CD14-positive monocyte (primary cell): Measurements from ENCODE around the gene ALKBH4. TPM values are rescaled to one million over a fixed set of nuclear protein-coding genes. Genes with fewer than 3 reads are reported as not detected.

Experiments used
- DNase-seq, 3 donors: peaks; one replicate each; pipeline ENCODE4 v3.0.0-alpha.2; 2011 to 2022
- H2AFZ ChIP-seq: 2 replicates; pipeline ENCODE4 v1.6.0; 2012; ENCODE audit warnings: mild to moderate bottlenecking, low read depth, low read length, inconsistent platforms; ENCODE audit not compliant: insufficient read depth, poor library complexity, severe bottlenecking
- H3K27ac ChIP-seq, 2 donors: 1 replicate in 1 of 2; 2 replicates in 1 of 2; pipeline ENCODE4 v1.5.1; 2012 to 2013; ENCODE audit warnings: low read length in 2 of 2, control low read depth in 1 of 2, inconsistent platforms in 1 of 2, low read depth in 1 of 2, mild to moderate bottlenecking in 1 of 2
- H3K27me3 ChIP-seq, 2 donors: one replicate each; pipeline versions ENCODE4 v1.6.0 to v1.6.1; 2011 to 2013; ENCODE audit warnings: low read length in 2 of 2; ENCODE audit not compliant: control insufficient read depth in 2 of 2, insufficient read depth in 2 of 2
- H3K36me3 ChIP-seq, 2 donors: replicated peaks in 1 of 2; 1 replicate in 1 of 2; 2 replicates in 1 of 2; pipeline versions ENCODE4 v1.5.1 to v1.6.1; 2012 to 2013; ENCODE audit warnings: low read length in 2 of 2, control low read depth in 1 of 2, inconsistent platforms in 1 of 2, mild to moderate bottlenecking in 1 of 2; ENCODE audit not compliant: insufficient read depth in 2 of 2, control insufficient read depth in 1 of 2
- H3K4me1 ChIP-seq, 2 donors: 1 replicate in 1 of 2; 2 replicates in 1 of 2; pipeline versions ENCODE4 v1.5.1 to v1.6.1; 2012 to 2013; ENCODE audit warnings: low read length in 2 of 2, control low read depth in 1 of 2, inconsistent platforms in 1 of 2, mild to moderate bottlenecking in 1 of 2, moderate library complexity in 1 of 2; ENCODE audit not compliant: insufficient read depth in 2 of 2, control insufficient read depth in 1 of 2
- H3K4me2 ChIP-seq: replicated peaks from 2 replicates; pipeline ENCODE3; 2012; ENCODE audit warnings: low read length, moderate library complexity, mild to moderate bottlenecking; ENCODE audit not compliant: poor library complexity, severe bottlenecking; ENCODE audit errors: extremely low read depth
- H3K4me3 ChIP-seq, 3 experiments: fragments of 200-600 bp in 1 of 3; sonication (generic) in 1 of 3; replicated peaks in 1 of 3; 1 replicate in 2 of 3; 2 replicates in 1 of 3; pipeline ENCODE4 v1.5.1; 2011 to 2013; ENCODE audit warnings: low read length in 3 of 3, mild to moderate bottlenecking in 3 of 3, control low read depth in 2 of 3, low read depth in 2 of 3, inconsistent platforms in 1 of 3, moderate library complexity in 1 of 3
- H3K79me2 ChIP-seq: 2 replicates; pipeline ENCODE4 v1.6.0; 2012; ENCODE audit warnings: mild to moderate bottlenecking, control low read depth, inconsistent platforms, low read length, moderate library complexity; ENCODE audit not compliant: insufficient read depth
- H3K9ac ChIP-seq: 2 replicates; pipeline ENCODE4 v1.6.0; 2017; ENCODE audit warnings: low read length, mild to moderate bottlenecking; ENCODE audit not compliant: insufficient read depth, poor library complexity, severe bottlenecking
- H3K9me3 ChIP-seq, 2 donors: replicated peaks in 1 of 2; 1 replicate in 1 of 2; 2 replicates in 1 of 2; pipeline versions ENCODE4 v1.5.1 to v1.6.1; 2012 to 2013; ENCODE audit warnings: low read length in 2 of 2, control low read depth in 1 of 2; ENCODE audit not compliant: control insufficient read depth in 1 of 2, insufficient read depth in 1 of 2
- H4K20me1 ChIP-seq: 2 replicates; pipeline ENCODE4 v1.6.0; 2012; ENCODE audit warnings: mild to moderate bottlenecking, low read length, control low read depth, moderate library complexity; ENCODE audit not compliant: insufficient read depth
- H3K27ac Mint-ChIP-seq, 7 donors: one replicate each; pipeline ENCODE4 v1.8.0; 2020; ENCODE audit warnings: mild to moderate bottlenecking in 7 of 7, mixed read lengths in 7 of 7, moderate library complexity in 6 of 7, inconsistent platforms in 2 of 7
- H3K27me3 Mint-ChIP-seq, 3 donors: one replicate each; pipeline ENCODE4 v1.8.0; 2021 to 2022; ENCODE audit warnings: low read depth in 3 of 3, mild to moderate bottlenecking in 3 of 3, mixed read lengths in 3 of 3, moderate library complexity in 3 of 3, inconsistent platforms in 1 of 3
- H3K36me3 Mint-ChIP-seq, 2 donors: one replicate each; pipeline ENCODE4 v1.8.0; 2020; ENCODE audit warnings: mixed read lengths in 2 of 2, inconsistent platforms in 1 of 2, mild to moderate bottlenecking in 1 of 2
- H3K4me1 Mint-ChIP-seq: one replicate; pipeline ENCODE4 v1.8.0; 2020; ENCODE audit warnings: mild to moderate bottlenecking, mixed read lengths
- H3K4me3 Mint-ChIP-seq, 2 donors: one replicate each; pipeline ENCODE4 v1.8.0; 2020; ENCODE audit warnings: mild to moderate bottlenecking in 2 of 2, mixed read lengths in 2 of 2, moderate library complexity in 1 of 2
- H3K9me3 Mint-ChIP-seq, 7 donors: one replicate each; pipeline ENCODE4 v1.8.0; 2020 to 2022; ENCODE audit warnings: mixed read lengths in 7 of 7, mild to moderate bottlenecking in 6 of 7, moderate library complexity in 6 of 7, inconsistent platforms in 2 of 7
- WGBS: methylation state at CpG from one replicate; pipeline ENCODE4 v1.1.5; 2013; ENCODE audit warnings: missing lambda C conversion rate; ENCODE audit not compliant: insufficient coverage; 5-methylcytosine and 5-hydroxymethylcytosine counted together
- intact Hi-C, 2 donors: fragments of 100-400 bp; cut with micrococcal nuclease; formaldehyde crosslinking; loops; one replicate each; pipeline versions ENCODE4 v1.15.0 to v1.15.1; 2023
- polyA plus RNA-seq, 3 donors: library from polyadenylated mRNA; depleted of rRNA in 1 of 3; unstranded in 2 of 3; stranded (reverse) in 1 of 3; fragments of 300-500 nt in 2 of 3; fragments of >200 nt in 1 of 3; fragmentation: Illumina TruSeq in 2 of 3; gene quantifications; 1 replicate in 2 of 3; 2 replicates in 1 of 3; pipeline ENCODE4 v1.2.3, GENCODE V29; 2012 to 2021
- TF ChIP-seq, protein P1 (sequence below): fragments of 200-600 bp; IDR thresholded peaks from one replicate; pipeline ENCODE4 v1.8.0; 2022; ENCODE audit warnings: antibody characterized with exemption, mild to moderate bottlenecking

ALKBH4 gene
- polyA plus RNA-seq, 3 donors: 2.9 to 11.8 (median 9.7) TPM

DNA sequence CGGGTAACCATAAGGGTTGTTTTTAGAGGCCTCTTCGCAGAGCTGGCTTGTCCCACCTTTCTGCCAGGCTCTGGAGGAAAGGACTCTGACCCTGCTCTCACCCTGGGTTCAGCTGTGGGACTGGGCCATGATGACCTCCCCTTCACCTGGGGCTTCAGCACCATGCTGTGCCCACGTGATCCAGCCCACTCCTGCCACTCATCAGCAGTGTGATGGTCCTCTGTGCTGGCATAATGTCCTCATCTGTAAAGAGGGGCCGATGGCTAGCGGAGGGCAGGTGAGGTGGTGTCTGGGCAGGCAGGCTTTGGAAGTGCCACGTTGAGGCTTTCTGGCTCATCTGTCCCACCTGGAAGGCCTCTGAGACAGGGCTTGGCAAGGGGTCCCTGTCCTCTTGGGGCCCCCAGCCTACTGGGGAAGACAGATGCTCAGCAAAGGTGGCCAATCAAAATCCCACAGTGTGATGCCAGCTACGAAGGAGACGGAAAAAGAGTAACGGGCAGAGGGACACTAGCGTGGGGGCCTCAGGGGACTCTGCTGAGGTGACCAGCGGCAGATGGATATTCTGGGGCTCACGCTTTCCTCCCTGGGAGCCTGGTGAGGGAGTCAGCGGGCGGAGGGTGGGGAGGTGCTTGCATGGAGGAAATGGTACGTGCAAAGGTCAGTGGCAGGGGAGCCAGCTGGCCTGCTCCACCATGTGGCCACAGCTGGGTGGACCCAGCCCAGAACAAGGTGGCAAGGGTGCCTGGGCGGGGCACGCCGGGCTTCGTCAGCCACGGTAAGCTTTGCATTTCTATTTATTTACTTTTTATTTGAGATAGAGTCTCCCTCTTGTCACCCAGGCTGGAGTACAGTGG is 5.5 kb upstream of the ALKBH4 start:
- no peak for DNase-seq
- H3K4me2 ChIP-seq: no peak overlapping the region
- peaks cover 14 to 22% of the 10 kb centered on the region in 2 donors for H3K36me3 Mint-ChIP-seq
- H3K27ac Mint-ChIP-seq: no peak overlapping the region
- TF ChIP-seq, protein P1, sequence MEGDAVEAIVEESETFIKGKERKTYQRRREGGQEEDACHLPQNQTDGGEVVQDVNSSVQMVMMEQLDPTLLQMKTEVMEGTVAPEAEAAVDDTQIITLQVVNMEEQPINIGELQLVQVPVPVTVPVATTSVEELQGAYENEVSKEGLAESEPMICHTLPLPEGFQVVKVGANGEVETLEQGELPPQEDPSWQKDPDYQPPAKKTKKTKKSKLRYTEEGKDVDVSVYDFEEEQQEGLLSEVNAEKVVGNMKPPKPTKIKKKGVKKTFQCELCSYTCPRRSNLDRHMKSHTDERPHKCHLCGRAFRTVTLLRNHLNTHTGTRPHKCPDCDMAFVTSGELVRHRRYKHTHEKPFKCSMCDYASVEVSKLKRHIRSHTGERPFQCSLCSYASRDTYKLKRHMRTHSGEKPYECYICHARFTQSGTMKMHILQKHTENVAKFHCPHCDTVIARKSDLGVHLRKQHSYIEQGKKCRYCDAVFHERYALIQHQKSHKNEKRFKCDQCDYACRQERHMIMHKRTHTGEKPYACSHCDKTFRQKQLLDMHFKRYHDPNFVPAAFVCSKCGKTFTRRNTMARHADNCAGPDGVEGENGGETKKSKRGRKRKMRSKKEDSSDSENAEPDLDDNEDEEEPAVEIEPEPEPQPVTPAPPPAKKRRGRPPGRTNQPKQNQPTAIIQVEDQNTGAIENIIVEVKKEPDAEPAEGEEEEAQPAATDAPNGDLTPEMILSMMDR: no peak
- peaks cover 9% of the 10 kb centered on the region for H4K20me1 ChIP-seq
- no peaks in the 10 kb centered on the region for H3K27me3 ChIP-seq
- peaks cover 14% of the 10 kb centered on the region for H3K4me1 Mint-ChIP-seq
- H3K36me3 ChIP-seq: peaks cover 15 to 19% of the 10 kb centered on the region in 2 donors
- 89% methylated on average over 13 of the region's 20 CpGs for WGBS
- no peaks in the 10 kb centered on the region for H3K9me3 Mint-ChIP-seq
- peaks cover 7 to 8% of the 10 kb centered on the region in 2 donors for H3K4me1 ChIP-seq
- H2AFZ ChIP-seq: no peak overlapping the region
- no peak overlapping the region for H3K4me3 Mint-ChIP-seq
- H3K4me3 ChIP-seq: no peak overlapping the region
- no peak overlapping the region for H3K9ac ChIP-seq
- H3K27me3 Mint-ChIP-seq: peaks cover 0 to 2% (median 2%) of the 10 kb centered on the region in 3 donors
- H3K79me2 ChIP-seq: no peaks in the 10 kb centered on the region
- no peaks in the 10 kb centered on the region for H3K9me3 ChIP-seq
- intact Hi-C loops: loop anchor here in 1 of 2 donors (10.0 kb wide), 1 partner anchor 185 kb away; the partner anchor contains the start of gene SH2B2
- H3K27ac ChIP-seq: no peak overlapping the region

DNA sequence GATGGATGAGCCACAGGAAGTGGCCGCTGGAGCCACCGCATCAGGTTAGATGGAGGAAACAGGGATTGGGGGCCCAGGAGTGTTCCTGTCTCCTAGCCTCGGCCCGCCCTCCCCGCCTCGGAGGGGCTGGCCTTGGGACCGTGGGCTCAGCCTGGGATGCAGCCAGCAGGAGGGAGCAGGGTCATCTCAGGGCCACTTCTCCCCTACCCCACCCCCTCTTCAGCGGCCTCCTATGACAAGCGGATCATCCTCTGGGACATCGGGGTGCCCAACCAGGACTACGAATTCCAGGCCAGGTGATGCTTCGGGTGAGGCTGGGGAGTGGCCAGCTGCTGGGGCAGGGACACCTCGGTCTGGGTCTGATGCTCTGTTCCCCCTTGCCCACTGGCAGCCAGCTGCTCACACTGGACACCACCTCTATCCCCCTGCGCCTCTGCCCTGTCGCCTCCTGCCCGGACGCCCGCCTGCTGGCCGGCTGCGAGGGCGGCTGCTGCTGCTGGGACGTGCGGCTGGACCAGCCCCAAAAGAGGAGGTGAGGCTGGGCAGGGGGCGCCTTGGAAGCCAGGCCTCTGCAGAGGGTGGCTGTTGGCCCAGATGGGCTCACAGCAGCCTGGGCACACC is 4.8 kb upstream of the ALKBH4 start:
- H3K36me3 ChIP-seq: peaks cover 15 to 19% of the 10 kb centered on the region in 2 donors
- no peak overlapping the region for H2AFZ ChIP-seq
- H3K4me1 ChIP-seq: peaks cover 9 to 11% of the 10 kb centered on the region in 2 donors
- no peak for DNase-seq
- H3K9me3 ChIP-seq: no peaks in the 10 kb centered on the region
- H3K4me3 Mint-ChIP-seq: no peak overlapping the region
- H3K27me3 Mint-ChIP-seq: peaks cover 0 to 2% (median 2%) of the 10 kb centered on the region in 3 donors
- TF ChIP-seq, protein P1: no peak
- H3K79me2 ChIP-seq: peaks cover 3% of the 10 kb centered on the region
- peaks cover 14 to 22% of the 10 kb centered on the region in 2 donors for H3K36me3 Mint-ChIP-seq
- H3K27ac Mint-ChIP-seq: no peak overlapping the region
- no peak overlapping the region for H3K9ac ChIP-seq
- H3K27ac ChIP-seq: no peak overlapping the region
- peaks cover 14% of the 10 kb centered on the region for H3K4me1 Mint-ChIP-seq
- H4K20me1 ChIP-seq: peaks cover 9% of the 10 kb centered on the region
- no peak overlapping the region for H3K4me2 ChIP-seq
- H3K4me3 ChIP-seq: no peak overlapping the region
- H3K27me3 ChIP-seq: no peaks in the 10 kb centered on the region
- H3K9me3 Mint-ChIP-seq: no peaks in the 10 kb centered on the region
- 92% methylated on average over 20 of the region's 24 CpGs for WGBS
- intact Hi-C loops: loop anchor here in 1 of 2 donors (10.0 kb wide), 1 partner anchor 185 kb away; the partner anchor contains the start of gene SH2B2
